ENCODE measurements around the gene LRAT. TPM values are rescaled to one million over a fixed set of nuclear protein-coding genes. Genes with fewer than 3 reads are reported as not detected.

The LRAT gene
- total RNA-seq, 1 experiment from 2014 or later = 20.4 TPM

GRCh38 chr4:154760895-154761294 is 17.1 kb downstream of the LRAT start:
- Mint-ChIP-seq H3K27me3 (ENCODE audit: low read depth) (no peaks in the 10 kb centered on the region; the same call in none of the 2 replicates), H3K9me3 (no peaks in the 10 kb centered on the region), H3K27ac (no peak overlapping the region), H3K4me3 (no peak overlapping the region), H3K4me1 (no peaks in the 10 kb centered on the region), H3K36me3 (ENCODE audit: insufficient read depth in 1 of 3, low read depth in 3 of 3) (no peaks in the 10 kb centered on the region; a peak in 1 of 7 replicates)
- WGBS (ENCODE audit: extremely low coverage, insufficient read length, low lambda C conversion rate) = no CpG with 5 or more reads among the region's 2 CpGs
- H2BK5ac ChIP-seq (ENCODE audit: insufficient read length, low read length) = no peak overlapping the region
- H4K5ac ChIP-seq (ENCODE audit: insufficient read length, low read depth, low read length) = no peak overlapping the region
- no peak overlapping the region for H2BK12ac ChIP-seq (ENCODE audit: insufficient read length, low read depth, low read length)
- H4K8ac ChIP-seq (replicated peaks; ENCODE audit: insufficient read length, low read depth, low read length) = no peak overlapping the region
- no peak overlapping the region for H2AFZ ChIP-seq (ENCODE audit: low read length)
- no peak overlapping the region for H2AK5ac ChIP-seq (ENCODE audit: insufficient read length, low read length)
- no peaks in the 10 kb centered on the region for H3K27me3 ChIP-seq (ENCODE audit: insufficient read depth, low read length)
- H3K4ac ChIP-seq (ENCODE audit: low read depth, low read length) = no peak overlapping the region
- no peak overlapping the region for H2BK15ac ChIP-seq (ENCODE audit: low read depth, low read length)
- H3K27ac ChIP-seq (ENCODE audit: insufficient read length, low read depth, low read length) = no peak overlapping the region
- H3K79me1 ChIP-seq (ENCODE audit: insufficient read depth, low read depth, low read length, poor library complexity, severe bottlenecking) = no peaks in the 10 kb centered on the region
- H2BK120ac ChIP-seq (ENCODE audit: low read depth, low read length, poor library complexity, severe bottlenecking) = no peak overlapping the region
- no peak overlapping the region for H4K91ac ChIP-seq (ENCODE audit: insufficient read length, low read depth, low read length)
- H3K4me2 ChIP-seq (ENCODE audit: insufficient read depth, insufficient read length, low read length) = no peak overlapping the region
- TF ChIP-seq CTCF (conservative IDR thresholded peaks at IDR 0.05) = no peak
- no peak overlapping the region for H3K18ac ChIP-seq (ENCODE audit: insufficient read length, low read depth, low read length)
- no peak overlapping the region for H3K14ac ChIP-seq (ENCODE audit: insufficient read depth, low read length)
- H3T11ph ChIP-seq (ENCODE audit: low read length) = no peak overlapping the region
- no peak for DNase-seq
- no peaks in the 10 kb centered on the region for H3K9me3 ChIP-seq (ENCODE audit: control insufficient read depth, low read depth, low read length)
- H3K56ac ChIP-seq (ENCODE audit: insufficient read length, low read depth, low read length) = no peak overlapping the region
- H3K4me1 ChIP-seq (ENCODE audit: insufficient read depth, low read length) = no peaks in the 10 kb centered on the region
- no peaks in the 10 kb centered on the region for H3K23me2 ChIP-seq (ENCODE audit: insufficient read length, low read depth, low read length, poor library complexity, severe bottlenecking)
- no peaks in the 10 kb centered on the region for H4K20me1 ChIP-seq (ENCODE audit: control insufficient read depth, insufficient read depth, insufficient read length)
- H3K79me2 ChIP-seq (ENCODE audit: insufficient read depth, low read length) = no peaks in the 10 kb centered on the region; the same call in 1 of the 2 replicates
- no peak overlapping the region for H3K9ac ChIP-seq (ENCODE audit: extremely low read depth, insufficient read length, low read length)
- no peak overlapping the region for H2BK20ac ChIP-seq (ENCODE audit: low read depth, low read length, poor library complexity, severe bottlenecking)
- no peak overlapping the region for H3K23ac ChIP-seq (ENCODE audit: insufficient read length, low read depth, low read length)
